ENCODE measurements around the gene MLYCD.
A peak's percentile ranks its signal among the peaks of the same experiment; 100 is the strongest.
"Not testable (repeated sequence)": the region's sequence is repeated elsewhere in the genome, so short reads cannot be mapped to it uniquely, and the experiment has no call there.

MLYCD gene

DNA sequence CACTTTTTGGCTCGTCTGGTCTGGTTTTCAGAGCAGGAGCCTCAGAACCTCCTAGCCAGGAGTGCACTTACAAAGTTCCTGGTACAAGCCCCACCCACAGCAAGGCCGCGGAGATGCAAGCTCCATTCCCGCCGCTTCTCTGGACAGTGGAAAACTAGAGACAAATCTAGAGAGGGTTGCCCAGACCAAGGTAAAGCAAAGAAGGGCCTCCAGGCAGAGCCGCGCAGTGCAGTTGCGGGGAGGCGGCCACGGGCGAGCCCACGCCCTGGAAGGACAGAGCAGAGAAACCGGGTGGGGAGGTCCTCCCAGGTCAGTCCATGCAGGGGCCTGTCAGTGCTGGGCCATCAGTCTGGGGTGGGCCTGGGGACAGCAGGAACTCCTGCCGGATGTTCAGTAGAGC, 43.2 kb downstream of the MLYCD start:
- no peak for DNase-seq

DNA sequence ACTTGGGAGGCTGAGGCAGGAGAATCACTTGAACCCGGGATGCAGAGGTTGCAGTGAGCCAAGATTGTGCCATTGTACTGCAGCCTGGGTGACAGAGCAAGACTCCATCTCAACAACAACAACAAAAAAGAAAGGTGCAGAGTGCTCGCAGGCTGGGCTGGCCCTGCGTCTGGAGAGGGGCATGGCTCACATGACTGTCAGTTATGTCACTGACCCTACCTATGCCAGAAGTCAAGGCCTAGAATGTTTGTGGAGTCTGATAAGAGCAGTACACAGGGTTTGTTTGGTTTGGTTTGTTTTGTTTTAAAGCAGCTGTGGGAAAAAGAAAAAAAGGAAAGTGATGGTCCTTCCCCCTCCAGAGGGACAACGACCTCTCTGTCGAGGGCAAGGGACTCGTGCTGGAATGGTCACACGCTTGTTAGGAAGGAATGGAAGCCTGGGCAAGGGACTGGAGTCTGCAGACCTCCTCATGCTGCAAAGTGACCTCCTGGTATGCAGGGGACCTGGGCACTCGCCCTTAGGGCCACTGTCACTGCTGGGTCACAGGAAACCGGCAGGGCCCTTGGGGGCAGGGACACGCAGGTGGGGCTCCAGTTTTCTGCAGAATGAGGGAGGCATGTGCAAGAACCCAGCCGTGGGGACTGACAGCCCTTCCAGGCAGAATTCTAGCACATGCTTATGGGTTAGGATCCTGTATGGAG, 44.0 kb downstream of the MLYCD start:
- DNase-seq: no peak

DNA sequence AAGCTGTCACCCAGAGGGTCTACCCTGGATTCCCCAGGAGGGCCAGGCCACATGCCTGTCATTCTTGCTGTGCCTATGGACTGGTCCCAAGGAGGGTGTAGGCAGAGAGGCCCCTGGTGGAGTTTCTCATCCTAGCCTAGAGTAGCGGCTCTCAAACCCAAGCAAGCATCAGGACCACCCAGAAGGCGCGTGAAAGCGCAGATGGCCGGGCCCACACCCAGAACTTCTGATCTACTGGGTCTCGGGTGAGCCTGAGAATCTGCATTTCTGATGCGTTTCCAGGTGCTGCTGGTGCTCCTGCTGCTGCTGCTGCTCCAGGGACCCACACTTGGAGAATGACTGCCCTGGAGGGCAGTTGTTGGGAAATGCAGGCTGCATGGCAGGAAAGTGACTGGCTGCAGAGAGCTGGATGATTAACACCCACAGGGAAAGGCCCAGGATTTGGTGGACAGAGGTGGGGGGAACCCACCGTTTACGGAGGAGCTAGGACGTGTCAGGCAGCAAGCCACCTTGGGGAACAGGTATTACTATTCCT, 44.7 kb downstream of the MLYCD start:
- DNase-seq: no peak

DNA sequence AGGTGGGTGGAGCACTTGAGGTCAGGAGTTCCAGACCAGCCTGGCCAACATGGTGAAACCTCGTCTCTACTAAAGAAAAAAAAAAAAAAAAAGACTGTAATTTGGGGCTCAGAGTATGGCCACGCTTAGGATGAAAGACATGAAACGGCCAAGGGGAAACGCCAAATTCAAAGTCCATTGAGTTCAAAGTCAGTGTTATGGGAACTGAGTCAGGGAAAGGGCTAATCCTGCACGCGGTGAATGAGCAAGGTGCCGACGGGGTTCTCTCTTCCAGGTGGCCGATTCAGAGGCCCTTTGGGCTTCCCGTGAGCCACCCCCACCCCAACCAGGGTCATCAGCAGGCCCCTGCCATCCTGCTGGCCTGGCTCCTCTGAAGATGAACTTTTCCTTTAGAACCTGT, 46.7 kb downstream of the MLYCD start:
- DNase-seq: no peak

DNA sequence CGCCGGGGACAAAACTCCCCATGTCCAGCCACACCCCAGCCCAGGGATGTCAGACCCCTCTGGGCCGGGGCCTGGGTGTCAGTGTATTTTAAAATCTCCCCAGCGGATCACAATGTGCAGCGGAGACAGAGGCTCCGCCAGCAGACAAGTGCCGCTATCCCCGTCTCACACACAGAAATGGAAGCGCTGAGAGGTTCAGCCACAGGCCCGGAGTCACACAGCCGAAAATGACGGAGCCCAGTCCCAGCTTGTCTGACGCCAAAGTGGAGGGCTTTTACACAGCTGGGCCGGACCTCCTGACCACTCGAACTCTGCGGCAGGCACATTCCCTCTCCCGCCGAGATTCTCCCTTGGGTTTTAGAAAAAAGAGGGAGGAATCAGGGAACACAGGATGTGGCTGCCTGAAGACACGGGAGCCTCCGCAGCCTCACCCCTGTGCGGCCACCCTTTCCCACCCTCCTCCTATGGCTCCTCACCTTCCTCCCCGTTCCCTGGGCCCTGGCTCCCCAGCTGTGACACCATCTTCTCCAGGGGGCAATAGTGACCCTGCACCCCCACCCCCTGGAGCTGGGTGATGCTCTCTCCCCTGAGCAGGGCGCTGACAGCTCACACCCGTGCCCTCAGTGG, 47.4 kb downstream of the MLYCD start:
- DNase-seq: no peak

DNA sequence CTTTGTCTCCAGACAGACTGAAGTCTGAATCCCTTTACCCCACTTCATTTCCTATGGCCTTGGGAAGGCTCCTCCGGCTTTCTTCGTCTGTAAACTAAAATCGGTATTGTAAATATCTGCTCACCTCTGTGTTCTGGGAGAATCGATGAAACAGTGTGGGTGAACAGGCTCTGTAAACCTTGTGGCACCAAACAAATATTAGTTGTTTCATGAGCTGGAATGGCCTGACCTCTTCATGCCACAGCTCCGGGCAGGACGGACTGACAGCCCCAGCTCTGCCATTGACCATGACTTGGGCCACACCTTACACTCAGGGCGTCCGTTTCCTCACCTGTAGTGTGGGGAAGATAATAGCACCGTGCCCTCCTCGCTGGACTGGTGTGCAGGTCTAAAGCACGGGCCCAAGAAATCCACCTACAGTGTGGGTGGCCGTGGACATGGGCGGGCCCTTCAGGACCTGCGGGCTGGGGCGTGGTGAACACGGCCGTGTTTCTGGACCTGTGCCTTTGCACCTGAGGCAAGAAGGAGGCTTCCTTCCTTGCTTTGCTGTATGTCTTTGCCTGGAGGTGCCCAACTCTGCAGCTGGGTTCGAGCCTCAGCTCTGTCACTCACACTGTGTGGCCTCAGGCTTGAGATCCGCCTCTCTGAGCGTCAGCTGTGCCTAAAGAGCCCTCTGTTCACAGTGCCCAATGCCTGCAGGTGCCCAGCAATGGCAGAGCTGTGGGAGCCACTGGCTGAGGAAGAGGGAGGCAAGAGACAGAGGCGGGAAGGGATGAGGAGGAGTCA, 48.1 kb downstream of the MLYCD start:
- no peak for DNase-seq

DNA sequence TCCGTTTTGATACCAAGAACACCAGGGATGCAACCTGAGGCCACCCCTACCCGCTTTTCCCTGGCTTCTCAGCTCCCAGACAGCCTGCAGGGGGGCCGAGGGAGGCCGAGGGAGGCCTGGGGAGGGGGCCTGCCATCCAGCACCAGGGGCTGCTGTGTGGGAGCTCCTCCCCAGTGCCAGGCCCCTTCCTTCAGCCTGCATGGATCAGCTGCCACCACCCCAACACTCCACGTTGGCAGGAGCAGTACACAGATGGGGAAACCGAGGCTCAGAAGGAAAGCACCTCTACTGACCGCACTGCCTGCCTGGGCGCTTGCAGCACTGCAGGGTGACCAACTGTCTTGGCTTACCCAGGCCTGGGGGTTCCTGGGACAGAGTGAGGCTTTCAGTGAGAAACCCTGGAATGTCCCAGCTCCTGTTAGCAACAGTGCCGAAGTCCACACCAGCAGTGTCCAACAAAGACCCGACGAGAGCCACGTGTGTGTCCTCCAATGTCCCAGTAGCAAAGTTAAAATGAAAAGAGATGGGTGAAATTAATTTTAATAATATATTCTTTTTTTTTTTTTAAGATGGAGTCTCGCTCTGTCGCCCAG, 48.8 kb downstream of the MLYCD start:
- no peak for DNase-seq

DNA sequence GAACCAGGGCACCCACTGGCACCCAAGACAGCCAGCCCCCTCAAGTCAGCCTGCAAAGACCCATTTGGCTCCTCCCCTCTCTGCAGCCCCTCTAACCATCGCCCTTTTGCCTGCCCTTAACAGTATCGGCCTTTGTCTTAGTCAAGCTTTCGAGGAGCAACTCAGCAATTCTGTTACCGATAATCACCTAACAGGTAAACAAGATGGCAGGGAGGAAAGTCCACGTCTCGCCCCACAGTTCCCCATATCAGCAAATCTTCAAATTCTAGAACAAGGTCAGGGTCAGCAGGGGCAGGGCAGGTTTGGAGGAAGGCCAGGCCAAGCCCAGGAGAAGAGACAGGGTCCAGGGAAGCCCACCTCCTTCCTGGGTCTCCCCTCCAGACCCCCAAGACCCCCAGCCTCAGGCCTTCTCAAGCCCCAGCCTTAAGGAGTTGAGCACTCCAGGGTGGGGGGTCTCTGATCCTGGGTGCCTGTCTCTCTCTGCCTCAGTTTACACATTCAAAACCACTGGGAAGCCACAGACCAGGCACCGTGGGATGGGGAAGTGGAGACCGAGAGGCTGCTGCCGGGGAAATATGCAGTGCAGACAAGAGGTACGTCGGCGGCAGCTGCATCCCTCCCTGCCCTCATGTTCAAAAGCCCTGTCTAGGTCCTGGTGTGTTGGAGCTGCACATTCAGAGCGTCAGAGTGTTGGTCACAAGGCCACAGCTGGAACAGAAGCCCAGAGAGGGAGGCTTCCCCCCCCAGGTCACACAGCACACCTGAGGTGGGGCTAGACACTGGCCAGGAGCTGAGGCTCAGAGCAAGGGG, 50.2 kb downstream of the MLYCD start:
- DNase-seq: no peak

DNA sequence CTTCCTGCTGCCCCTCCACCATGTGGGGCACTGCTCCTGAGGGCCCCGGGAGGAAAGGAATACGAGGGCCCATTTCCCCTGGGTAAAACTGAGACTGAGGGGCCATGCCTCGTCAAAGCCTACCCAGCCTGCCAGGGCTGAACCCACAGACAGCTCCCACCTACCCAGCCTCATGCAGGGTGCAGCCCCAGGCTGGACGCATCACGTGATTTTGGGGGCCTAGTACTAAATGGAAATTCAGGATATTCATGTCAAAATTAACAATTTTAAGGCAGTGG, 50.7 kb downstream of the MLYCD start:
- no peak for DNase-seq

DNA sequence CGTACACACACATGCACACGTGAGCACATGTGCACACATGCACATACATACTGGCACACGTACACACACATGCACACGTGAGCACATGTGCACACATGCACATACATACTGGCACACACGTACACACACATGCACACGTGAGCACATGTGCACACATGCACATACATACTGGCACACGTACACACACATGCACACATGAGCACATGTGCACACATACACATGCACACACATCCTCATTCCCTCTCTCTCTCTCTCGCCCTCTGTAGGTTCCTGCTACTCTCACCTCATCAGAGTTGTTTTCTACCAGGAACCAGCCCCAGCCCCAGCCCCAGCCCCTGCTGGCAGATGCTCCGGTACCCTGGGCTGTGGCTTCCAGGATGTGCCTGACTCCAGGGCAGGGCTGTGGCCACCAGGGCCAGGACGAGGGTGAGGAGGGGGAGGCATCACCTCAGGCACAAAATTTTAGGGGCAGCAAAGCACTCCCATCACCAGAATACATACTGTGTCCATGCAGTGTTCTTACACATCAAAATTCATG, 52.0 kb downstream of the MLYCD start:
- not testable (repeated sequence) for DNase-seq

DNA sequence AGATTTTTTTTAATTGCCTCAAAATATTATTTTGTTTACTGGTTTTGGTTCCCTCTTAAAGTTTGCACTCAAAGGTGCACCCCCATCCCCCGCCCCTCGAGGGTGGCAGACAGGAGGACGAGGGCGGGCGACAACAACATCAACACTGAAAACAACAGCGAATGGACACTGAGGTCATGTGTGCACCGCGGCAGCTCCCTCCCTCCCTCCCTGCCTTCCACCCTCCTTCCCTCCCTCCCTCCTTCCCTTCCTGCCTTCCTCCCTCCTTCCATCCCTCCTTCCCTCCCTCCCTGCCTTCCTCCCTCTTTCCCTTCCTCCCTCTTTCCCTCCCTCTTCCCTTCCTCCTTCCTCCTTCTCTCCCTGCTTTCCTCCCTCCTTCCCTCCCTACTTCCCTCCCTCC, 52.6 kb downstream of the MLYCD start:
- DNase-seq: no peak

DNA sequence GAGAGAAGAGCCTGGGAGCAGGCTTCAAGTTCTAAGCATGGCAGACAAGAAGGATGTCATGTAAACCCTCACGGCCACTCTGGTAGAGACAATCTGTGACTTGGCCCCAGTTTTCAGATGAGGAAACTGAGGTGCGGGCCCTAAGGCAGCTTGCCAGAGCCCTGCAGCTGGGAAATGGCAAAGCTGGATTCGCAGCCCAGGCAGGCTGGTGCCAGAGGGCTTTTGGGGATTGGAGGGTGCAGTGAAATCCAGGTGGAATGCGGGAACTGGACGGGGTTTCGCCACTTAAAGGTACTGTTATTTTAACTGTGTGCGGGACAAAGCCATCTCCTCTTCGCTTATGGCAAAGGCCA, 53.6 kb downstream of the MLYCD start:
- DNase-seq: no peak

DNA sequence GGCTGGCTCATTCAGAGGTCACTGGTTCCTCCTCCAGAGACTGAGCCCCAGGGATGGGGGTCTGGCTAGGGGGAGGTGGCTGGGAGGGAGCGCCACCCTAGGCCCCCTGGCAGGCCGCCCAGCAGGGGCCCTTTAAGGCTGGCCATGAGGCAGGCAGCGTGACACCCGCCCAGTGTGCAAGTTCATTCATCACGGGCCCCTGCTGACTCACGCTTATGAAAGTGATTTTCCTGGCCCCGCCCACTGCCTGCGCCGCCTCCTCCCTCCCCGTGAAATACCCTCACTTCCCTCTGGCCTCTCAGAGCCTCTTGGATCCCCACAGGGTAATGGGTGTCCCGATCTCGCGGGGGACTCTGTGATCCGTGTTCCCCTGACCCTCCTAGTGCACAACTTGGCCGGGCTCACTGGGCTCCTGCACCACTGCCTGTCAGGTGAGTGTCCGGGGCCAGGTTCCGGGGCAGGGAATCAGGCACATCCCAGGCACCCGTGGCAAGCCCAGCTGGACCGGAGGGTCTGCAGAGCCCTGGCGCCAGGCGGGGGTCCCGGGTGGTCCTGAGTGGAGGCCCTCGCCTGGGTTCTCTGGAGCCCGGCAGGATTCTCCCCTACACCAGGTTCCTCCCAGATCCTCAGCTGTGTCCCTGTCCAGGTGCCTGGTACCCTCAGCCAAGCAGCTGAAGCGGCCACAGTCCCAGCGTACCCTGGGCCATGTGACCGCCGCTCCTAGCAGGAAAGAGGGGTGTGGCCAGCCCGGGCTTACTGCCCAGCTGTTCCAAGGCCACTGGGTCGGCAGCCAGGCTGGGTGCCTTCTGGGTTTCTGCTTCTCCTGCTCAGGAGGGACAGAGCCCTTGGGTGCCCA, 54.3 kb downstream of the MLYCD start, which contains the start of gene OSGIN1:
Gene OSGIN1, plus strand, starts transcription at position 301 of the 856 bp plus-strand sequence. CDS start 4,432 bp downstream, outside the sequence.
- peak; percentile 77 for DNase-seq

DNA sequence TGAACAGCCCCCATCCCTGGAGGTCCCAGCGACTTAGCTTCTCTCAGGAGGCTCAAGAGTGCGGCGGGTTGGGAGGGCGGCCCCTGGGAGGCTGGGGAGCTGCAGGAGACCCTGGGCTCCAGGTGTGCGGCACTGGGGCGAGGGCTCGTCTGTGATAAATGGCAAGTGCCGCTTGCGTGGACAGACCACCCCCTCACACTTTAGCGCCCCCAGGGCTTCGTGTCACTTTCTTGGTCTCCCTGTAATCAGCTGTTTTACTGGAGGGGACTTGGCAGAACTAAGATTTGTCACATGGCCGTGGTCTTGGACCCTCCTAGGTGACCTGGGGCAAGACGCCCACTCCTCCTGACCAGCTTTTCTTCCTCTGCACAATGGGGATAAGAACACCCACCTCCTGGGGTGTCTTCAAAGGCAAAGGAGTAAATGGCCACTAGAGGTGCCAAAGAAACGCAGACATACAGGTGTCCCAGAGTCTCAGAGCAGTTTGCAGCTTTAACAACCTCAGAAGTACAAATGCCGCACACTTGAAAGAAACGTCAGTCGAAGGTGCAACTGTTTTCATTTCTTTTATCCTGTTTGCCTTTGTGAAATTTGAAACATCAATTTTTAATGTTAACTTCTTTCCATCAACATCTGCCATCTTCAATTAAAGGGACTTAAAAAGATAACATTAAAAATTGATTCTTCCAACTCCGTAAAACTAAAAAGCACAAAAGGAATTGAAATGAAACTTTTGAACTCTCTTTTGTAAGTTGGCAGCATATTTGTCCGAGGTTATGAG, 55.1 kb downstream of the MLYCD start:
- no peak for DNase-seq

DNA sequence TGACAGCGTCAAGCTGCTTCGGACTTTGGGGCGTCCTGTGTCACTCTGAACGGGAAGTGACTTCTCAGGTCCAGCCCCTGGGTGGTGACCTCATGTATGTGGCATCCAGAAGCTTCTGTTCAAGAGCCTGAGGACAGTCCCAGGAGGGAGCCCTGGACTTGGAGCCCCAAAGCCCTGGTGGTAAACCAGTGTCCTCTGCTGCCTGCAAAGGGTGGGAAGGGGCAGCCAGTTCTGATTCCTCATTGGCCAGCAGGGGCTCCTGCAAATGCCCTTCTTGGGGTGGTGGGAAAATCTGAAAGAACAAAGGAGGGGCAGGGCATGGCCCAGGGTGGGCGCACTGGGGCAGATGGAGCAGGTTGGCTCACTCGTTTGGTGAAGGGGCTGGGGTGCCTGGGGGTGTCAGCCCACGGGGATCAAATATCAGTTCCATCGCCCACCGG, 55.7 kb downstream of the MLYCD start:
- peak; percentile 39 for DNase-seq

DNA sequence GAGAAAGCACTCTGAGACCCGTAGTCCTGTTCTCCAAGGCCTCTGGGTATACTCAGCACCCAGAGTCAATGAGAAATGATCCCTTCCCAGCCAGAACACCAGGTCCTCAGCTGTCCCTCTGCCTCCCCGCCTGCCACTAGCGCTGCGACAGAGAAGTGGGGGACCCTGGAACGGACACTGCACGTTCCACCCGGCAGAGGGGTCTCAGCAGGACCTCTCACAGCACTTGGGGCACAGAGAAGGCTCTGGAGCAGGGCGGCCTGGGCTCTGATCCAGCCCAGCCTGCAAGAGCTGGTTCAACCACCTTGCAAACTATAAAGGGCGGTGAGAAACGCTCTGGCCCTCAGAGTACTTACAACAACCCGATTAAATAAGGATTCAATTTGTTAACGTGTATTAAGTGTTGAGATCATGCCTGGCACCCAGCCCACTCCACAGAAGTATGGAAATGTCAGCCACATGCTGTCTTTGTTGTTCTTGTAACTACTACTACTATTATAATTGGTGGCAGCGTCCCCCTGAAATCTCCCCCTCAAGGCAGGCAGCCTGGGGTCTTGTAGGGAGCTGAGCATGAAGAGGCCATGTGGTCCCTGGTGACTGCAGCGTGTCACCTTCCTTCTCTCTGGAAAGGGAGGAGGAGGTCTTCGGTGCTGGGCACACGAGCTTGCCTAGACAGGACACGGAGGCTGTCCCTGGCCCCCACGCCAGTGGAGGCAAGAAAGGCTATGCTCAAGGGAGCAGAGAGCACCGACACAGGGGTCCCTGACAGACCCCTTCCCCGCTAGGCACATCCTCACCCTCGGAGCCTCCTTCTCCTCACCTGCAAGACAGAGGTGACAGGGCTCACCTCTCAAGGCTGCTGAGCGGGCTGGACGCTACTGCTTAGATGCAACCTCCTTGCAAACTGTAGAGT, 56.6 kb downstream of the MLYCD start:
- DNase-seq: no peak

DNA sequence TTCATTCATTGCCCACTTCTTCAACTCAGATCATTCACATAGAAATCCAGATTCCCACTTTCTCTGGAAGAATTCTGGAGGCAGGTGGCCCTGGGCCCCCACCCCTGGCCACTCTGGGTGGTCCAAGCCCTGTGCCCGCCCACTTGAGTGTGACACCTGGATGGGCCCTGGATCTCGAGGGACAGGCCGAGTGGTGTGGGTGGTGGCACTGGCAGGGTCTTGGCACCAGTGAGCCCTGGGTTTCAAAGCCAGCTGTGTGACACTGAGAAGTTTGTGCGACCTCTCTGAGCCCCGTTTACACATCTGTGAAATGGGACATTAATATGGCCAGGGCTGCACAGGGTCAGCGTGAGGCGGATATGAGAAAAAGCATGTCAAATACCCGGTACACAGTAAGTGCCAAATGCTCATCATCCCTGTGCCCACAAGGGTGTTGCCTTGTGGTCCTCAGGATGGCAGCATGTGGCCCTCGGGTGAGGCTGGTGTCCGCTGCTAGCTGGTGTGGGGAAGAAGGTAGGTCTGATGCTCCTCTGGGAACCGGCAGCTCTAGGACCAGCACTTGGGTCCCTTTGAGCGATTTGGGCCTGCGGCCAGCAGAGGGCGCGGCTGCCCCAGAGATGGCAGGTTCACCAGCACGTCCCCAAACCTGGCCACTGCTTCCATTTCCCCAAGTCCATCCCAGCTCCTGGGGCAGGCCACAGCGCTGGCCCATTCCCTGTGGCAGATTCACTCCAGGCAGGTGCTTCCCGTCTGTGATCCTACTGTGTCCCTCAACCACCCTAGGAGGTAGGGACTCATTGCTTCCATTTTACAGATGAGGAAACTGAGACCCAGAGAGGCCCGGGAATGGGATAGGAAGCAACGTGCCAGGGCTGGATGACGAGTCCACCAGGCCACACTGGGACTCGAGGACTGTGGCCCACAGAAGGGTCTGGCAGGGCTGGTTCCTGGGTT, 57.7 kb downstream of the MLYCD start:
- DNase-seq: peak; percentile 66

DNA sequence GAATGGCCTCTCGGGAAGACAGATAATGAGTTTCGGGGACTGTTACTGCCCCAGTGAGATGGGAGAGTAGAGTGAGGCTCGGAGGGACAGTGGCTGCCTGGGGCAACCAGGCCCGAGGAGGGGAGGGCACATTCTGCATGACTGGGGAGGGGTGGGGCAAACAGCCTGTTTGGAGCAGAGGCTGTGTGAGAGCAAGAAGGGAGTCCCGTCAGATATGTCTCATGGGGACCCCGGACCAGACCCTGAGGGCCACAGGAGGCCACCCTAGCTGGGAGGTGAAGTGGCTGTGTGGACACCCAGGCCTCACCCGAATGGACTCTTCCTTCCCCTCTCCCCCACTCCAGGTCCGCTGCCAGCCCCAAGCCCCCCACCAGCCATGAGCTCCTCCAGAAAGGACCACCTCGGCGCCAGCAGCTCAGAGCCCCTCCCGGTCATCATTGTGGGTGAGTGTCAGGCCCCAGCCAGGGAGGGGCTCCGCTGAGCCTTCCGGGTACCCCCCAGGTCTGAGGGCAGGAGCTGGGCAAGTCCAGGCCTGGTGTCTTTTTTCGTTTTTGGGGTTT, 58.5 kb downstream of the MLYCD start:
- no peak for DNase-seq
